HUES48 (cell line): ENCODE results near the gene PTPN14.

Source experiments
- H3K27ac ChIP-seq: one replicate; pipeline ENCODE4 v1.7.0; 2013; ENCODE audit warnings: low read depth, low read length, inconsistent platforms
- H3K27me3 ChIP-seq: 2 replicates; pipeline ENCODE4 v1.6.1; 2013; ENCODE audit warnings: mild to moderate bottlenecking, low read length; ENCODE audit not compliant: control insufficient read depth, insufficient read depth
- H3K36me3 ChIP-seq: 2 replicates; pipeline ENCODE4 v1.6.1; 2013; ENCODE audit warnings: low read length; ENCODE audit not compliant: control insufficient read depth, insufficient read depth
- H3K4me1 ChIP-seq: 2 replicates; pipeline ENCODE4 v1.6.1; 2013; ENCODE audit warnings: mild to moderate bottlenecking, low read length; ENCODE audit not compliant: control insufficient read depth, insufficient read depth
- H3K4me3 ChIP-seq: 2 replicates; pipeline ENCODE4 v1.5.1; 2013; ENCODE audit warnings: mild to moderate bottlenecking, low read depth, low read length
- H3K9ac ChIP-seq: 2 replicates; pipeline ENCODE4 v1.6.1; 2013; ENCODE audit warnings: mild to moderate bottlenecking, low read depth, low read length, moderate library complexity
- H3K9me3 ChIP-seq: 2 replicates; pipeline ENCODE4 v1.6.1; 2013; ENCODE audit warnings: low read length; ENCODE audit not compliant: control insufficient read depth, insufficient read depth

PTPN14 gene

GRCh38 chr1:214449371-214449770 is 102.0 kb downstream of the PTPN14 start:
- H3K9ac ChIP-seq = no peak overlapping the region
- H3K27me3 ChIP-seq = no peaks in the 10 kb centered on the region
- H3K36me3 ChIP-seq = 0 out of 2 replicates have a peak, but pooled peaks cover 3% of the 10 kb centered on the region
- H3K27ac ChIP-seq = no peak overlapping the region
- no peaks in the 10 kb centered on the region for H3K9me3 ChIP-seq
- no peak overlapping the region for H3K4me3 ChIP-seq
- H3K4me1 ChIP-seq = peaks cover 64% of the 10 kb centered on the region

GRCh38 chr1:214448536-214448935 is 102.9 kb downstream of the PTPN14 start:
- peaks cover 67% of the 10 kb centered on the region for H3K4me1 ChIP-seq
- H3K9ac ChIP-seq = no peak overlapping the region
- no peaks in the 10 kb centered on the region for H3K9me3 ChIP-seq
- no peak overlapping the region for H3K4me3 ChIP-seq
- H3K27ac ChIP-seq = peak overlapping the region; percentile 98
- H3K36me3 ChIP-seq = 0 out of 2 replicates have a peak, but pooled peaks cover 3% of the 10 kb centered on the region
- no peaks in the 10 kb centered on the region for H3K27me3 ChIP-seq

GRCh38 chr1:214447557-214447871 is 103.9 kb downstream of the PTPN14 start:
- H3K27ac ChIP-seq = peak overlapping the region; percentile 98
- H3K36me3 ChIP-seq = 0 out of 2 replicates have a peak, but pooled peaks cover 3% of the 10 kb centered on the region
- peak overlapping the region; percentile 66 for H3K9ac ChIP-seq
- H3K9me3 ChIP-seq = no peaks in the 10 kb centered on the region
- peak overlapping the region; percentile 32 for H3K4me3 ChIP-seq
- peaks cover 59% of the 10 kb centered on the region for H3K4me1 ChIP-seq
- H3K27me3 ChIP-seq = no peaks in the 10 kb centered on the region

GRCh38 chr1:214446772-214447556 is 104.4 kb downstream of the PTPN14 start:
- peaks cover 59% of the 10 kb centered on the region for H3K4me1 ChIP-seq
- H3K27ac ChIP-seq = peak overlapping the region; percentile 98
- peak overlapping the region; percentile 66 for H3K9ac ChIP-seq
- H3K36me3 ChIP-seq = 0 out of 2 replicates have a peak, but pooled peaks cover 3% of the 10 kb centered on the region
- no peaks in the 10 kb centered on the region for H3K27me3 ChIP-seq
- peak overlapping the region; percentile 32 for H3K4me3 ChIP-seq
- no peaks in the 10 kb centered on the region for H3K9me3 ChIP-seq

GRCh38 chr1:214445831-214446614 is 105.4 kb downstream of the PTPN14 start:
- Histone ChIP-seq H3K36me3 (0 out of 2 replicates have a peak, but pooled peaks cover 2% of the 10 kb centered on the region), H3K27ac (peak overlapping the region; percentile 98), H3K4me3 (0 out of 2 replicates have a peak overlapping the region, but pooled peaks have one; percentile 4), H3K27me3 (no peaks in the 10 kb centered on the region), H3K4me1 (peaks cover 64% of the 10 kb centered on the region), H3K9ac (peak overlapping the region; percentile 33; the same call in 1 of the 2 replicates), H3K9me3 (no peaks in the 10 kb centered on the region)

- Histone ChIP-seq H3K36me3 (no peaks in the 10 kb centered on the region), H3K4me3 (no peak overlapping the region), H3K27ac (no peak overlapping the region), H3K9me3 (no peaks in the 10 kb centered on the region), H3K9ac (no peak overlapping the region), H3K27me3 (no peaks in the 10 kb centered on the region), H3K4me1 (peaks cover 72% of the 10 kb centered on the region)
These were observed 106.2 kb downstream of the PTPN14 start for GRCh38 chr1:214445199-214445598.

GRCh38 chr1:214444182-214444939 is 107.0 kb downstream of the PTPN14 start:
- H3K27ac ChIP-seq = no peak overlapping the region

GRCh38 chr1:214441119-214441518 is 110.3 kb downstream of the PTPN14 start:
- Histone ChIP-seq H3K4me3 (0 out of 2 replicates have a peak overlapping the region, but pooled peaks have one; percentile 7), H3K27me3 (no peaks in the 10 kb centered on the region), H3K9me3 (no peaks in the 10 kb centered on the region), H3K27ac (peak overlapping the region; percentile 84), H3K9ac (peak overlapping the region; percentile 29; the same call in 1 of the 2 replicates), H3K4me1 (peaks cover 67% of the 10 kb centered on the region), H3K36me3 (no peaks in the 10 kb centered on the region)

More at GRCh38 chr1:214444182-214444939, 107.0 kb downstream of the PTPN14 start:
- Histone ChIP-seq H3K36me3 (no peaks in the 10 kb centered on the region), H3K4me3 (no peak overlapping the region), H3K27me3 (no peaks in the 10 kb centered on the region), H3K9me3 (no peaks in the 10 kb centered on the region), H3K9ac (no peak overlapping the region), H3K4me1 (peaks cover 80% of the 10 kb centered on the region)

GRCh38 chr1:214440219-214440965 is 111.0 kb downstream of the PTPN14 start:
- peak overlapping the region; percentile 33; the same call in 1 of the 2 replicates for H3K9ac ChIP-seq

More at GRCh38 chr1:214440219-214440965, 111.0 kb downstream of the PTPN14 start:
- no peaks in the 10 kb centered on the region for H3K9me3 ChIP-seq
- H3K36me3 ChIP-seq = no peaks in the 10 kb centered on the region
- H3K27ac ChIP-seq = peak overlapping the region; percentile 84
- H3K4me3 ChIP-seq = no peak overlapping the region; the same call in 1 of the 2 replicates
- peaks cover 60% of the 10 kb centered on the region for H3K4me1 ChIP-seq
- H3K27me3 ChIP-seq = no peaks in the 10 kb centered on the region
